ENCODE data around the gene PHC2. TPM values are rescaled to one million over a fixed set of nuclear protein-coding genes. Genes with fewer than 3 reads are reported as not detected.
A peak's percentile ranks its signal among the peaks of the same experiment; 100 is the strongest.

Gene PHC2
- total RNA-seq, 1 experiment from 2014 or later: 62.0 TPM

- peak; percentile 42 for DNase-seq (ENCODE audit: low spot score)
Observed at GRCh38 chr1:33420870-33421775, 9.8 kb downstream of the PHC2 start.

GRCh38 chr1:33418811-33419210 lies 12.1 kb downstream of the PHC2 start:
- DNase-seq (ENCODE audit: low spot score): no peak

- no peak for DNase-seq (ENCODE audit: low spot score)
Observed at GRCh38 chr1:33414879-33415278, 16.0 kb downstream of the PHC2 start.

GRCh38 chr1:33410091-33410701 lies 20.7 kb downstream of the PHC2 start:
- DNase-seq (ENCODE audit: low spot score): no peak

- DNase-seq (ENCODE audit: low spot score): no peak
Observed at GRCh38 chr1:33408093-33408436, 22.8 kb downstream of the PHC2 start.

GRCh38 chr1:33407352-33408092 lies 23.4 kb downstream of the PHC2 start:
- DNase-seq (ENCODE audit: low spot score): no peak

GRCh38 chr1:33402206-33402605 lies 28.7 kb downstream of the PHC2 start:
- no peak for DNase-seq (ENCODE audit: low spot score)

- no peak for DNase-seq (ENCODE audit: low spot score)
Observed at GRCh38 chr1:33401471-33401870, 29.4 kb downstream of the PHC2 start.

GRCh38 chr1:33400153-33400911 lies 30.6 kb downstream of the PHC2 start:
- DNase-seq (ENCODE audit: low spot score): no peak

- no peak for DNase-seq (ENCODE audit: low spot score)
Observed at GRCh38 chr1:33399375-33399774, 31.5 kb downstream of the PHC2 start.

GRCh38 chr1:33397994-33398393 lies 32.9 kb downstream of the PHC2 start:
- DNase-seq (ENCODE audit: low spot score): no peak

GRCh38 chr1:33397125-33397506 lies 33.8 kb downstream of the PHC2 start:
- no peak for DNase-seq (ENCODE audit: low spot score)

GRCh38 chr1:33396188-33397124 lies 34.4 kb downstream of the PHC2 start:
- DNase-seq (ENCODE audit: low spot score): no peak

GRCh38 chr1:33394770-33395169 lies 36.1 kb downstream of the PHC2 start:
- DNase-seq (ENCODE audit: low spot score): no peak

GRCh38 chr1:33393991-33394390 lies 36.9 kb downstream of the PHC2 start:
- no peak for DNase-seq (ENCODE audit: low spot score)

- no peak for DNase-seq (ENCODE audit: low spot score)
Observed at GRCh38 chr1:33393524-33393923, 37.4 kb downstream of the PHC2 start.

GRCh38 chr1:33392639-33393038 lies 38.3 kb downstream of the PHC2 start:
- DNase-seq (ENCODE audit: low spot score): no peak

GRCh38 chr1:33392206-33392605 lies 38.7 kb downstream of the PHC2 start:
- no peak for DNase-seq (ENCODE audit: low spot score)

- DNase-seq (ENCODE audit: low spot score): no peak
Observed at GRCh38 chr1:33391343-33392078, 39.4 kb downstream of the PHC2 start.

GRCh38 chr1:33390542-33390941 lies 40.4 kb downstream of the PHC2 start:
- no peak for DNase-seq (ENCODE audit: low spot score)

Measured in A172 (cell line).